Endothelial cell of umbilical vein (primary cell): ENCODE measurements around the gene CACNA2D1. TPM values are rescaled to one million over a fixed set of nuclear protein-coding genes. Genes with fewer than 3 reads are reported as not detected.

ENCODE experiments used
- BruUV-seq: library from RNA; stranded (reverse); fragments of 400-500 nt; replicated peaks from 2 replicates; lab custom pipeline; 2021; lab: Mats Ljungman, UMichigan
- CTCF ChIA-PET: fragments of 300-600, 350-600 bp; sonication (Branson Sonifier 250); formaldehyde crosslinking; loops from one replicate; lab custom pipeline; 2021; ENCODE audit warnings: antibody characterized with exemption, inconsistent platforms; lab: Charles Lee
- POLR2A ChIA-PET: fragments of 300-600, 350-600 bp; sonication (Branson Sonifier 250); formaldehyde crosslinking; loops from one replicate; lab custom pipeline; 2021; ENCODE audit warnings: antibody characterized with exemption, inconsistent platforms; lab: Charles Lee
- DNase-seq: peaks from one replicate; pipeline ENCODE4 v3.0.0-alpha.2; 2011; ENCODE audit warnings: low read depth, low spot score
- FAIRE-seq: peaks from 2 replicates; lab custom pipeline; 2011; peaks lifted over from hg19 to GRCh38; lab: Jason Lieb, UNC
- H2AFZ ChIP-seq: 2 replicates; pipeline ENCODE4 v1.6.0; 2012; ENCODE audit warnings: low read depth, low read length, control low read depth, inconsistent platforms
- H3K27ac ChIP-seq: 2 replicates; pipeline ENCODE4 v1.5.1; 2011; ENCODE audit warnings: low read depth, mild to moderate bottlenecking, control low read depth, low read length, moderate library complexity; ENCODE audit not compliant: insufficient read depth
- H3K27me3 ChIP-seq, 2 experiments: 2 replicates each; pipeline versions ENCODE4 v1.6.0 to v1.6.1; 2011; ENCODE audit warnings: low read length in 2 of 2, mixed read lengths in 1 of 2; ENCODE audit not compliant: control insufficient read depth in 2 of 2, insufficient read depth in 2 of 2
- H3K36me3 ChIP-seq, 2 experiments: 2 replicates in 1 of 2; 3 replicates in 1 of 2; pipeline ENCODE4 v1.5.1; 2011; ENCODE audit warnings: low read length in 2 of 2, mild to moderate bottlenecking in 1 of 2, moderate library complexity in 1 of 2; ENCODE audit not compliant: control insufficient read depth in 2 of 2, insufficient read depth in 2 of 2; ENCODE audit errors: extremely low read depth in 1 of 2
- H3K4me1 ChIP-seq: 3 replicates; pipeline ENCODE4 v1.5.1; 2011; ENCODE audit warnings: mild to moderate bottlenecking, low read length; ENCODE audit not compliant: control insufficient read depth, insufficient read depth; ENCODE audit errors: extremely low read depth
- H3K4me2 ChIP-seq: 2 replicates; pipeline ENCODE4 v1.6.1; 2011; ENCODE audit warnings: low read length, control low read depth, mixed read lengths; ENCODE audit not compliant: insufficient read depth
- H3K4me3 ChIP-seq, 3 experiments: fragments of 200-600 bp in 1 of 3; sonication (generic), shearing (Covaris generic) in 1 of 3; replicated peaks in 1 of 3; 2 replicates each; pipeline ENCODE4 v1.5.1; 2011 to 2016; ENCODE audit warnings: control low read depth in 3 of 3, low read length in 3 of 3, mild to moderate bottlenecking in 2 of 3, inconsistent platforms in 1 of 3, low read depth in 1 of 3, moderate library complexity in 1 of 3; ENCODE audit not compliant: insufficient read depth in 1 of 3
- H3K79me2 ChIP-seq: 2 replicates; pipeline ENCODE4 v1.6.0; 2012; ENCODE audit warnings: low read length, inconsistent platforms; ENCODE audit not compliant: control insufficient read depth, insufficient read depth
- H3K9ac ChIP-seq: replicated peaks from 2 replicates; pipeline ENCODE3; 2011; ENCODE audit warnings: low read length, control low read depth; ENCODE audit not compliant: insufficient read depth; ENCODE audit errors: extremely low read depth
- H3K9me1 ChIP-seq: replicated peaks from 3 replicates; pipeline ENCODE4 v1.6.0; 2011; ENCODE audit warnings: mild to moderate bottlenecking, low read length; ENCODE audit not compliant: control insufficient read depth, insufficient read depth; ENCODE audit errors: extremely low read depth
- H3K9me3 ChIP-seq: replicated peaks from 2 replicates; pipeline ENCODE4 v1.5.1; 2012; ENCODE audit warnings: low read length, inconsistent platforms; ENCODE audit not compliant: control insufficient read depth, insufficient read depth
- H4K20me1 ChIP-seq: replicated peaks from 2 replicates; pipeline ENCODE3; 2011; ENCODE audit warnings: mild to moderate bottlenecking, low read length; ENCODE audit not compliant: control insufficient read depth, insufficient read depth; ENCODE audit errors: extremely low read depth
- CTCF ChIP-seq, 2 donors: IDR thresholded peaks; 1 replicate in 1 of 2; 2 replicates in 1 of 2; pipeline ENCODE4 v1.5.1; 2011; ENCODE audit warnings: low read length in 2 of 2, mild to moderate bottlenecking in 2 of 2, moderate library complexity in 2 of 2, control low read depth in 1 of 2, inconsistent platforms in 1 of 2, low read depth in 1 of 2; ENCODE audit not compliant: insufficient read depth in 1 of 2; ENCODE audit errors: extremely low read depth in 1 of 2
- EZH2 ChIP-seq: IDR thresholded peaks from 2 replicates; pipeline ENCODE4 v1.6.1; 2012; ENCODE audit warnings: borderline replicate concordance, low read depth, mild to moderate bottlenecking, moderate library complexity, low read length, inconsistent platforms; ENCODE audit not compliant: severe bottlenecking
- FOS ChIP-seq: IDR thresholded peaks from 2 replicates; pipeline ENCODE4 v1.6.1; 2011; ENCODE audit warnings: mild to moderate bottlenecking, low read length, moderate library complexity, borderline replicate concordance; ENCODE audit not compliant: insufficient read depth
- GATA2 ChIP-seq: IDR thresholded peaks from 2 replicates; pipeline ENCODE4 v1.7.0; 2011; ENCODE audit warnings: low read depth, mild to moderate bottlenecking, moderate library complexity, mixed read lengths, low read length; ENCODE audit not compliant: insufficient read length, insufficient read depth
- JUN ChIP-seq: IDR thresholded peaks from 2 replicates; pipeline ENCODE4 v1.6.1; 2011; ENCODE audit warnings: borderline replicate concordance, low read depth; ENCODE audit not compliant: insufficient read length, insufficient read depth
- MYC ChIP-seq: IDR thresholded peaks from one replicate; pipeline ENCODE4 v1.6.1; 2011; ENCODE audit warnings: mild to moderate bottlenecking, low read depth, low read length
- POLR2A ChIP-seq: IDR thresholded peaks from 2 replicates; pipeline ENCODE4 v1.6.1; 2012; ENCODE audit warnings: low read depth, mild to moderate bottlenecking, control low read depth, low read length
- POLR2AphosphoS5 ChIP-seq: IDR thresholded peaks from 2 replicates; pipeline ENCODE4 v1.6.1; 2012; ENCODE audit warnings: low read depth, mild to moderate bottlenecking, control low read depth, low read length, moderate library complexity; ENCODE audit not compliant: insufficient read depth
- dilution Hi-C: fragments of 300-500 bp; cut with MboI; formaldehyde crosslinking; loops from one replicate; pipeline ENCODE4 v1.15.0; 2019; ENCODE audit warnings: low sequenced_read_pairs; ENCODE audit not compliant: extremely low pct_ligation_motif_present
- intact Hi-C: fragments of 100-400 bp; cut with micrococcal nuclease; formaldehyde crosslinking; loops from one replicate; pipeline ENCODE4 v1.10.0; 2022
- polyA plus RNA-seq, 4 experiments: library from polyadenylated mRNA; depleted of rRNA in 3 of 4; stranded (reverse) in 3 of 4; unstranded in 1 of 4; fragments of >200 nt; gene quantifications; 2 replicates each; pipeline versions ENCODE4 v1.2.1 to v1.2.3, GENCODE V29; 2011 to 2012; ENCODE audit warnings: missing spikeins in 1 of 4
- total RNA-seq: library from RNA; stranded (reverse); gene quantifications from 2 replicates; pipeline ENCODE4 v1.2.3, GENCODE V29; 2021
- TF ChIP-seq, protein P1 (sequence below): IDR thresholded peaks from 2 replicates; pipeline ENCODE4 v1.6.1; 2011; ENCODE audit not compliant: insufficient read depth, insufficient read length

Gene CACNA2D1
- total and polyA plus RNA-seq, 2 donors (not counting 3 experiments of a cell fraction or from before 2014, with no cell fraction given) = 4.1 to 38.6 TPM

DNA sequence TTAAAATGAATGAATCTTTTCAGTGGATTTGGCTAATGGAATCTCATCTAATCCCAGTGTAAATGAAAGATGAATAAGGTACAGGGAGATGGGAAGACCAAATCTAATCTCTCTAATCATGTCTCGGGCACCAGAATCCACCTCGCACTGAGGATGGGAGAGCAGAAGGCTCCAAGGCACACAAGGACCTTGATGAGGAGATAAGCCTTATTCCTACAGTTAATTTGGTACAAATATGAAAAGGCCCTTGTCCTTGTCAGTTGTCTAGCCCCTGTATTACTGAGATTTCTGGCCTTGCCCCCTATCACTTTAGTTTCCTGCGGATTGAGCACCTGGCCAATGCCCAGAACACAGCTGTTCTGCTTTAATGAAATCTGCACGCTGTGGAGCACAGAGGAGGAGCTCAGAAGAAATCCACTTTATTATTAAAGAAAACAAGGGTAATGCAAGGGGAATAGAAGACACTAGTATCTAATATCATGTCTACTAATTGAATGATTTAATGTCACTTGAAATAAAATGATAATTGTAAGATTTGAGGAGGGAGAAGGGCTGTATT is 352.4 kb downstream of the CACNA2D1 start:
- peaks cover 5% of the 10 kb centered on the region for H3K4me1 ChIP-seq
- no peak for TF ChIP-seq FOS
- no peak for TF ChIP-seq JUN
- TF ChIP-seq MYC = no peak
- TF ChIP-seq CTCF (IDR thresholded peaks at IDR 0.05; ENCODE audit: extremely low read depth in 1 of 2, insufficient read depth in 1 of 2, low read depth in 1 of 2, low read length in 2 of 2) = no peak
- TF ChIP-seq POLR2A = no peak
- no peak for TF ChIP-seq POLR2AphosphoS5
- TF ChIP-seq EZH2 = no peak
- no peak for TF ChIP-seq GATA2
- TF ChIP-seq, protein P1, sequence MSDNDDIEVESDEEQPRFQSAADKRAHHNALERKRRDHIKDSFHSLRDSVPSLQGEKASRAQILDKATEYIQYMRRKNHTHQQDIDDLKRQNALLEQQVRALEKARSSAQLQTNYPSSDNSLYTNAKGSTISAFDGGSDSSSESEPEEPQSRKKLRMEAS = no peak
- H3K79me2 ChIP-seq = no peaks in the 10 kb centered on the region
- dilution Hi-C loops (no loop called here), intact Hi-C loops (no loop called here)
- H3K9me3 ChIP-seq = no peaks in the 10 kb centered on the region
- H3K4me3 ChIP-seq = no peak overlapping the region
- no peak overlapping the region for H3K9ac ChIP-seq
- H3K9me1 ChIP-seq = no peaks in the 10 kb centered on the region
- H3K36me3 ChIP-seq = no peaks in the 10 kb centered on the region
- BruUV-seq = no TSS peak
- no peaks in the 10 kb centered on the region for H3K27me3 ChIP-seq
- no peak overlapping the region for H3K27ac ChIP-seq
- FAIRE-seq = no peak
- no peak for DNase-seq
- CTCF ChIA-PET = interaction anchor here (2.5 kb wide), 1 partner anchor 13 kb away, joined by 9 read pairs; no protein-coding TSS in a partner anchor
- no peaks in the 10 kb centered on the region for H4K20me1 ChIP-seq
- H3K4me2 ChIP-seq = no peak overlapping the region
- POLR2A ChIA-PET = no interaction called here
- no peak overlapping the region for H2AFZ ChIP-seq
